AG09309 (cell line): ENCODE results near the gene CDH18.
"Not testable (repeated sequence)": the region's sequence is repeated elsewhere in the genome, so short reads cannot be mapped to it uniquely, and the experiment has no call there.

Experiments
- DNase-seq: peaks from one replicate; pipeline ENCODE4 v3.0.0-alpha.2; 2010; ENCODE audit warnings: low read depth
- H3K4me3 ChIP-seq: 2 replicates; pipeline ENCODE4 v1.5.1; 2011; ENCODE audit warnings: mild to moderate bottlenecking, low read depth, low read length, moderate library complexity; ENCODE audit not compliant: control insufficient read depth
- CTCF ChIP-seq: IDR thresholded peaks from 2 replicates; pipeline ENCODE4 v1.5.1; 2011; ENCODE audit warnings: mild to moderate bottlenecking, low read depth, low read length, inconsistent platforms; ENCODE audit not compliant: insufficient read depth, control insufficient read depth; ENCODE audit errors: missing control alignments

The CDH18 gene

GRCh38 chr5:19806756-19807155 lies 181.2 kb downstream of the CDH18 start:
- no peak overlapping the region for H3K4me3 ChIP-seq
- no peak for DNase-seq
- no peak for TF ChIP-seq CTCF

GRCh38 chr5:19802686-19803085 lies 185.3 kb downstream of the CDH18 start:
- no peak overlapping the region for H3K4me3 ChIP-seq
- no peak for TF ChIP-seq CTCF
- no peak for DNase-seq

GRCh38 chr5:19795218-19795617 lies 192.8 kb downstream of the CDH18 start:
- peak; percentile 18 for DNase-seq
- TF ChIP-seq CTCF, result peak; percentile 63

DNA sequence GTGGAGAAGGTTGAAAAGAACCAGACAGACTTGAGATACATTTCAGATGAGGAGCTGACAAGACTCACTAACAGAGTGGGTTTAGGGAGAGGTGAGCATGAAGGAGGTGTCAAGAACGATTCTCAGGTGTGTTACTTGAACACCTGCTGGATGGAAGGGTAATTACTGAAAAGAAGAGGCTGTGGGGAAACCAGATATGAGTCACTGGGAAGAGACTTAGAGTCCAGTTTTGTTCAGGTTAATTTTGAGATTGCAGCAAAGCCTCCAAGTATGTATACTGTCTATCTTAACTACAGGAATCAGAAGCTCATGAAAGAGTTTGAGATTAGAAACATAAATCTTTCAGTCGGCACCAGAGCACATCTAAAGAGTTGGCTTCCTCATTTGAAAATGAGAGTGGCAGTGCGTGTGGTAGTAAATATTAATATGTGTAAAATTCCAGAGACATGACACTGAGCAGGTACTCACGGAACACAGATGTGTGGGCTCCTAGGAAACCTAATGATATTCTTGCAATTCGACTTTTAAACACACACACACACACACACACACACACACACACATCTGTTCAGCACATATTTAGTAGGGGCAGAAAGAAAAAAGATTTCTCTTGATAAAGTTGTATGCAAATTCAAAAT lies 197.1 kb downstream of the CDH18 start:
- no peak for DNase-seq
- TF ChIP-seq CTCF, result no peak
- no peak overlapping the region for H3K4me3 ChIP-seq

More at GRCh38 chr5:19795218-19795617, 192.8 kb downstream of the CDH18 start:
- H3K4me3 ChIP-seq, result no peak overlapping the region

DNA sequence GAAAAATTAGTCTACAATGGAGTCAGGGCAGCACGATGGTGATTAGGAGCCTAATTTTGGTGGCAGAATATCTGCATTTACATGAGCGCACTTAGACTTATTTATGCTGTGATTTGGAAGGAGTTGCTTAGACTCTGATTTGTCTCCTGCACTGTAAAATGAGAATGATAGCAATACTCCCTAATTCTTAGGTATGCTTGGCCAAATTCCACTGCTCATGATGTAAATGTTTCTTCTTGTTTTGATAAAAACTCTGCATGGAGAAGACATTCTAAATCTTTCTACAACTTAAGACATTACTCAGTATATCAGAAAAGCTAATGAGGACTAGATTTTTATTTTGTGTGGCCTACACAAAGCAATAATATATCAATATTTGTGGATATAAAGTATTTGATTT lies 205.4 kb downstream of the CDH18 start:
- DNase-seq, result no peak
- TF ChIP-seq CTCF, result no peak
- H3K4me3 ChIP-seq, result no peak overlapping the region

- no peak overlapping the region for H3K4me3 ChIP-seq
- no peak for DNase-seq
- TF ChIP-seq CTCF, result no peak
Measured at GRCh38 chr5:19777363-19777762, 210.6 kb downstream of the CDH18 start.

- DNase-seq, H3K4me3 ChIP-seq: not testable (repeated sequence)
Measured at GRCh38 chr5:19776886-19777285, 211.1 kb downstream of the CDH18 start.
